AG09309 (cell line): Measurements from ENCODE around the gene AKAP8L.

ENCODE experiments used
- DNase-seq: peaks from one replicate; pipeline ENCODE4 v3.0.0-alpha.2; 2010; ENCODE audit warnings: low read depth
- H3K4me3 ChIP-seq: 2 replicates; pipeline ENCODE4 v1.5.1; 2011; ENCODE audit warnings: mild to moderate bottlenecking, low read depth, low read length, moderate library complexity; ENCODE audit not compliant: control insufficient read depth
- TF ChIP-seq, protein P1 (sequence below): IDR thresholded peaks from 2 replicates; pipeline ENCODE4 v1.5.1; 2011; ENCODE audit warnings: mild to moderate bottlenecking, low read depth, low read length, inconsistent platforms; ENCODE audit not compliant: insufficient read depth, control insufficient read depth; ENCODE audit errors: missing control alignments

Gene AKAP8L

DNA sequence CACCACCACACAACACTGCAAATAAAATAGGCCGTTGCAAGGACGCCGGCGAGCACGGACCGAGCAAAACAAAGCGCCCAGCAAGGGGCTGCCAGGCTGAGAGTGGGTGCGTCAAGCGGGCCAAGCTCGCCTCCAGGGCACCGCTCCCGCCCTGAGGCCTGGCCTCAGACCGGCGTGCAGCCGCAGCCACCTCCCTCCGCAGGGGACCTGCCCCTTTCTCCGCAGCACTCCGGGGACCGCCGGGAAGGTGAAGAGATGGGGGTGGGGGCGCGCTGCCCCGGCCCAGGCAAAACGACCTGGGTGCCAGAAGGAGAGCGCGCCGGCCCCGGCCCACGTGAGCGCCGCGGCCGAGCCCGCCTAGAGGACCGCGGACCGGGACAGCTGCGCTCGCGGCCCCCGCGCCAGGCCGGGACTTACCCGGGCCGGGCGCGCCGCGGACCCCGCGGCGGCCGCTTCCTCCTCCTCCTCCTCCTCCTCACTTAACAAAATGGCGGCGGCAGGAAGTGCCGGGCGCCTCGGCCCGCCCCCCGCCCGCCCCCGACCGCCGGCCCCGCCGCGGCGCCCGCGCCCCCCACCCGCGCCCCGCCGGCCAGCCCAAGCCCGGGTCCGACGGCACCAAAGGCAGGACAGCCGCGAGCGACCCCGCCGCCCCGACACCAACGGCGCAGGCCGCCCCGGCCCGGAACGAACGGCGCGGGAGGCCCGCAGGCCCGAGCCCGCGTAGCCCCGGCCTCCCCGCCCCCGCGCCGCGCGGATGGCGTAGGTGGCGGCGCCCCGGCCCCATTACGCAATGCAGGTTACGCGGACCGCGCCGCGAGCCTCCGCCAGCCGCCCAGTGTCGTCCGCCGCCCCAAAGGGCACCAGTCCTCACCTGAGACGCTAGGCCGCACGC is 87.1 kb downstream of the AKAP8L start:
- DNase-seq, result no peak
- TF ChIP-seq, protein P1, sequence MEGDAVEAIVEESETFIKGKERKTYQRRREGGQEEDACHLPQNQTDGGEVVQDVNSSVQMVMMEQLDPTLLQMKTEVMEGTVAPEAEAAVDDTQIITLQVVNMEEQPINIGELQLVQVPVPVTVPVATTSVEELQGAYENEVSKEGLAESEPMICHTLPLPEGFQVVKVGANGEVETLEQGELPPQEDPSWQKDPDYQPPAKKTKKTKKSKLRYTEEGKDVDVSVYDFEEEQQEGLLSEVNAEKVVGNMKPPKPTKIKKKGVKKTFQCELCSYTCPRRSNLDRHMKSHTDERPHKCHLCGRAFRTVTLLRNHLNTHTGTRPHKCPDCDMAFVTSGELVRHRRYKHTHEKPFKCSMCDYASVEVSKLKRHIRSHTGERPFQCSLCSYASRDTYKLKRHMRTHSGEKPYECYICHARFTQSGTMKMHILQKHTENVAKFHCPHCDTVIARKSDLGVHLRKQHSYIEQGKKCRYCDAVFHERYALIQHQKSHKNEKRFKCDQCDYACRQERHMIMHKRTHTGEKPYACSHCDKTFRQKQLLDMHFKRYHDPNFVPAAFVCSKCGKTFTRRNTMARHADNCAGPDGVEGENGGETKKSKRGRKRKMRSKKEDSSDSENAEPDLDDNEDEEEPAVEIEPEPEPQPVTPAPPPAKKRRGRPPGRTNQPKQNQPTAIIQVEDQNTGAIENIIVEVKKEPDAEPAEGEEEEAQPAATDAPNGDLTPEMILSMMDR, result no peak
- peak overlapping the region; percentile 82 for H3K4me3 ChIP-seq

DNA sequence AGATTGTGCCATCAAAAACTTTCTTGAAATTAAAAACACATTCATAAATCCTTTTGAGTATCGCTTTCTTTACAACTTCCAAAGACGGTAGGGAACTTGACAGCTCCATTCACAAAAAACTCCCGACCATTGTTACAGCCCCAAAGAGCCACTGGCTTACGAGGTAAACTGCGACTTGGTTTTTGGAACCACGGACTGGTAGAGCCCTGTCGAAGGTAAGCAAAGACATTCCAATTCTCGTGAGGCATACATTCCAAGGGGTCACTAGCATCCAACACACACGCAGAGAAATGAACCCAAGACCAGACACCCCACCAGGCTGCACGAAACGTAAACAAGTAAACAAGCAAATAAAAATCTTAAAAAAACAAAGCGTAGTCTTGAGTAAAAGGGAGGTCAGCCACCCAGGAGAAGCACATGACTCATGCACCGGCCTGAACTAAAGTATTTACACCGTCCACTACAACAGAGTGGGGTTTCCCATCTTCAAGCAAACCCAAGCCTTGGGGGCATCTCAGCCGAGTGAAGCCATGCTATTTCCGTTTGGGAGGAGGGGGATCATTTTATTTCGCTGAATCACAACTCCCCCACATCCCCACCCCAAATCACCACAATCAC is 87.9 kb downstream of the AKAP8L start:
- TF ChIP-seq, protein P1, result no peak
- H3K4me3 ChIP-seq, result peak overlapping the region; percentile 82
- peak; percentile 52 for DNase-seq
